Measurements from ENCODE around the gene ANKRD23.

ANKRD23 gene

GRCh38 chr2:96880891-96881273 is 37.1 kb upstream of the ANKRD23 start:
- DNase-seq (ENCODE audit: low spot score), result no peak
- TF ChIP-seq, protein P1, sequence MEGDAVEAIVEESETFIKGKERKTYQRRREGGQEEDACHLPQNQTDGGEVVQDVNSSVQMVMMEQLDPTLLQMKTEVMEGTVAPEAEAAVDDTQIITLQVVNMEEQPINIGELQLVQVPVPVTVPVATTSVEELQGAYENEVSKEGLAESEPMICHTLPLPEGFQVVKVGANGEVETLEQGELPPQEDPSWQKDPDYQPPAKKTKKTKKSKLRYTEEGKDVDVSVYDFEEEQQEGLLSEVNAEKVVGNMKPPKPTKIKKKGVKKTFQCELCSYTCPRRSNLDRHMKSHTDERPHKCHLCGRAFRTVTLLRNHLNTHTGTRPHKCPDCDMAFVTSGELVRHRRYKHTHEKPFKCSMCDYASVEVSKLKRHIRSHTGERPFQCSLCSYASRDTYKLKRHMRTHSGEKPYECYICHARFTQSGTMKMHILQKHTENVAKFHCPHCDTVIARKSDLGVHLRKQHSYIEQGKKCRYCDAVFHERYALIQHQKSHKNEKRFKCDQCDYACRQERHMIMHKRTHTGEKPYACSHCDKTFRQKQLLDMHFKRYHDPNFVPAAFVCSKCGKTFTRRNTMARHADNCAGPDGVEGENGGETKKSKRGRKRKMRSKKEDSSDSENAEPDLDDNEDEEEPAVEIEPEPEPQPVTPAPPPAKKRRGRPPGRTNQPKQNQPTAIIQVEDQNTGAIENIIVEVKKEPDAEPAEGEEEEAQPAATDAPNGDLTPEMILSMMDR (IDR thresholded peaks at IDR 0.05; ENCODE audit: extremely low read depth, missing control alignments), result no peak

- DNase-seq (ENCODE audit: low spot score), result no peak
- TF ChIP-seq, protein P1 (IDR thresholded peaks at IDR 0.05; ENCODE audit: extremely low read depth, missing control alignments), result no peak
Measured at GRCh38 chr2:96879545-96880040, 35.8 kb upstream of the ANKRD23 start.

- DNase-seq (ENCODE audit: low spot score), result no peak
Measured at GRCh38 chr2:96878796-96879544, 35.1 kb upstream of the ANKRD23 start.

DNA sequence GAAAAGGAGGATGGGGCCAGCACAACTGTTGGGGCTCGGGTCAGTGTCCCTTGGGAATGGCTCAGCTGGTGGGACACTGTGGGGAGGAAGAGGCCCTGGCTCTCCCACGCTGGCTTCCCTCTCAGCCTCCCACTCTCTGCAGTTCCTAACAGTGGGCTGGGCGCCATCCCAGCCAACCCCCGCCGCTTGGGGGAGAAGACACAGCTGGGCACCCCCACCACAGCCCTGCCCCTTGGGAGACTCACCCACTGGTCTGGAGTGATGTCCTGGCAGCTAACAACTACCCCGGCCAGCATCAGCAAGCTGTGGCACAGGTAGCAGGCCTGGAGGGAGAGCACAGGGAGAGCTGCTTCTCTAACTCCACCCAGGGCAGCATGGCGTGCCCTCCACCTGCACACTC is 34.4 kb upstream of the ANKRD23 start:
- no peak for DNase-seq (ENCODE audit: low spot score)
- TF ChIP-seq, protein P1 (IDR thresholded peaks at IDR 0.05; ENCODE audit: extremely low read depth, missing control alignments), result no peak

More at GRCh38 chr2:96878796-96879544, 35.1 kb upstream of the ANKRD23 start:
- TF ChIP-seq, protein P1 (IDR thresholded peaks at IDR 0.05; ENCODE audit: extremely low read depth, missing control alignments), result no peak

DNA sequence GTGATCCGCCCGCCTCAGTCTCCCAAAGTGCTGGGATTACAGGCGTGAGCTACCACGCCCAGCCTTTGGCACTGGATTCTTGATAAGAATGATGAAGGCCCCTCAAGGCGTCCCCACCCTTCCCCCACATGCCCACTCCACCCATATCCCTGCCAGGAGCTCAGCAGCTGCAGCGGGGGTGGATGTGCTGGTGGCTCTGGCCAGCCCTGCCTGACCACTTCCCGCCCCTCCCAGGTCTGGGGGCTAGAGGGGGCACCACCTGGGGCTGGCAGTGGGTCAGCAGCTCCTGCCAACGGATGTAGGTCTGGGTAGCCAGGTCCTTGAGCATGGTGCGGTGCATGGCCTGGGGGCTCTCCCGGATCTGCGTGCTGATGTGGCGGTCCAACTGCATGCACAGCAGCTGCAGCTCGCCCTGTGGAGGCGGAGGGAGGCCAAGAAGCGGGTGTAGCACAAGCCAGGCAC is 33.8 kb upstream of the ANKRD23 start:
- no peak for DNase-seq (ENCODE audit: low spot score)
- TF ChIP-seq, protein P1 (IDR thresholded peaks at IDR 0.05; ENCODE audit: extremely low read depth, missing control alignments), result no peak

DNA sequence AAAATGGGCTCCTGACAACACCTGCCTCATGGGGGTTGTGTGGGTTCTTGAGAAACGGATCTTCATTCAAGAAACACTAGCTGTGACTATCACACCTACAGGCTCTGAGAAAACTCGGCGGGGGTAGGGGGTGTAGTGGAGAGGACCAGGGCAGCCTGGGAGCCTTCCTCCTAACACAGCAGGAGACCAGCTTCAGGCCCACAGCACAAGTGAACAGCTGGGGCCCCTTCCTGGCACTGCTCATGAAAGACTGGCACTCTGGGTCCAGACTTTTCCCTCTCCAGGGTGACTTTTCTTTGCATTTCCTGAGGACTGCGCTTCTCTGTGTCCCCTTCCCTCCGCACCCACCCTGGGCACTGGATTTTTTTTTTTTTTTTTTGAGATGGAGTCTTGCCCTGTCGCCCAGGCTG is 33.2 kb upstream of the ANKRD23 start:
- TF ChIP-seq, protein P1 (IDR thresholded peaks at IDR 0.05; ENCODE audit: extremely low read depth, missing control alignments), result no peak
- no peak for DNase-seq (ENCODE audit: low spot score)

GRCh38 chr2:96876269-96877041 is 32.6 kb upstream of the ANKRD23 start:
- DNase-seq (ENCODE audit: low spot score), result no peak
- TF ChIP-seq, protein P1 (IDR thresholded peaks at IDR 0.05; ENCODE audit: extremely low read depth, missing control alignments), result no peak

All from GM20000 (cell line).